H1 (cell line): ENCODE data around the gene C16orf87. TPM values are rescaled to one million over a fixed set of nuclear protein-coding genes. Genes with fewer than 3 reads are reported as not detected.

Experiments
- CTCF ChIA-PET: fragments of 300-600 bp; sonication (Branson Sonifier 250); formaldehyde crosslinking; loops from one replicate; lab custom pipeline; 2021; ENCODE audit not compliant: partially characterized antibody; lab: Charles Lee
- POLR2A ChIA-PET: fragments of 300-600 bp; sonication (Branson Sonifier 250); formaldehyde crosslinking; loops from one replicate; lab custom pipeline; 2021; ENCODE audit warnings: inconsistent platforms; ENCODE audit not compliant: partially characterized antibody; lab: Charles Lee
- DNase-seq, 2 experiments: peaks; one replicate each; pipeline versions ENCODE4 v3.0.0 to v3.0.0-alpha.2; 2010 to 2022; ENCODE audit warnings: low spot score in 2 of 2, low read depth in 1 of 2, mixed read lengths in 1 of 2
- FAIRE-seq: peaks from 2 replicates; lab custom pipeline; 2011; peaks lifted over from hg19 to GRCh38; lab: Jason Lieb, UNC
- H2AFZ ChIP-seq: 2 replicates; pipeline ENCODE4 v1.8.1; 2012; ENCODE audit warnings: low read length, inconsistent platforms
- H2AK5ac ChIP-seq: 2 replicates; pipeline ENCODE4 v1.6.1; 2013; ENCODE audit warnings: low read depth, low read length
- H2BK120ac ChIP-seq: replicated peaks from 2 replicates; pipeline ENCODE3; 2013; ENCODE audit warnings: low read depth, low read length, inconsistent platforms
- H2BK12ac ChIP-seq: 2 replicates; pipeline ENCODE4 v1.6.1; 2013; ENCODE audit warnings: low read depth, low read length
- H2BK15ac ChIP-seq: 2 replicates; pipeline ENCODE4 v1.6.1; 2013; ENCODE audit warnings: low read length
- H2BK20ac ChIP-seq: 2 replicates; pipeline ENCODE4 v1.6.1; 2013; ENCODE audit warnings: low read length
- H2BK5ac ChIP-seq: 2 replicates; pipeline ENCODE4 v1.6.1; 2013; ENCODE audit warnings: low read depth, low read length
- H3K14ac ChIP-seq: 2 replicates; pipeline ENCODE4 v1.6.1; 2013; ENCODE audit warnings: inconsistent platforms; ENCODE audit not compliant: insufficient read length
- H3K18ac ChIP-seq: 2 replicates; pipeline ENCODE4 v1.6.1; 2013; ENCODE audit warnings: low read length; ENCODE audit errors: extremely low read depth
- H3K23ac ChIP-seq: 2 replicates; pipeline ENCODE4 v1.6.1; 2013; ENCODE audit warnings: inconsistent platforms; ENCODE audit not compliant: insufficient read length
- H3K23me2 ChIP-seq: 2 replicates; pipeline ENCODE4 v1.6.1; 2013; ENCODE audit warnings: low read depth, low read length
- H3K27ac ChIP-seq: 2 replicates; pipeline ENCODE4 v1.6.1; 2011; ENCODE audit warnings: low read depth, low read length, inconsistent platforms
- H3K27me3 ChIP-seq, 4 experiments: replicated peaks in 1 of 4; 1 replicate in 1 of 4; 2 replicates in 3 of 4; pipeline versions ENCODE4 v1.6.1 to v1.8.1; 2011 to 2013; ENCODE audit warnings: low read length in 3 of 4, mild to moderate bottlenecking in 3 of 4, inconsistent platforms in 2 of 4, mixed read lengths in 2 of 4, moderate library complexity in 1 of 4; ENCODE audit not compliant: control insufficient read depth in 3 of 4, insufficient read depth in 3 of 4; ENCODE audit errors: extremely low read depth in 1 of 4
- H3K36me3 ChIP-seq, 4 experiments: 2 replicates each; pipeline versions ENCODE4 v1.6.1 to v1.8.1; 2011 to 2013; ENCODE audit warnings: mild to moderate bottlenecking in 4 of 4, low read length in 3 of 4, moderate library complexity in 2 of 4, control low read depth in 1 of 4, inconsistent platforms in 1 of 4; ENCODE audit not compliant: insufficient read depth in 4 of 4, control insufficient read depth in 2 of 4
- H3K4ac ChIP-seq: replicated peaks from 2 replicates; pipeline ENCODE3; 2013; ENCODE audit warnings: low read length, low read depth, mixed read lengths, inconsistent platforms; ENCODE audit not compliant: insufficient read length
- H3K4me1 ChIP-seq, 4 experiments: replicated peaks in 1 of 4; 1 replicate in 1 of 4; 2 replicates in 3 of 4; pipeline versions ENCODE4 v1.6.1 to v1.8.1; 2011 to 2013; ENCODE audit warnings: low read length in 3 of 4, inconsistent platforms in 2 of 4, mixed read lengths in 1 of 4; ENCODE audit not compliant: insufficient read depth in 4 of 4, control insufficient read depth in 3 of 4
- H3K4me2 ChIP-seq, 2 experiments: 2 replicates each; pipeline versions ENCODE4 v1.6.1 to v1.8.1; 2011 to 2013; ENCODE audit warnings: low read depth in 2 of 2, low read length in 2 of 2, control low read depth in 1 of 2, inconsistent platforms in 1 of 2, mild to moderate bottlenecking in 1 of 2; ENCODE audit not compliant: insufficient read depth in 1 of 2
- H3K4me3 ChIP-seq, 4 experiments: fragments of 200-600, 300-600 bp in 1 of 4; sonication (generic), shearing (Covaris generic), sonication (Bioruptor Twin) in 1 of 4; 2 replicates each; pipeline versions ENCODE4 v1.5.1 to v1.8.1; 2011 to 2016; ENCODE audit warnings: low read length in 4 of 4, low read depth in 3 of 4, control low read depth in 2 of 4, inconsistent platforms in 2 of 4, mild to moderate bottlenecking in 2 of 4, mixed read lengths in 1 of 4, moderate library complexity in 1 of 4; ENCODE audit not compliant: insufficient read depth in 2 of 4; ENCODE audit errors: extremely low read depth in 1 of 4
- H3K56ac ChIP-seq: replicated peaks from 2 replicates; pipeline ENCODE3; 2013; ENCODE audit warnings: low read depth, mild to moderate bottlenecking, mixed read lengths, low read length, inconsistent platforms; ENCODE audit not compliant: insufficient read length
- H3K79me1 ChIP-seq: 2 replicates; pipeline ENCODE4 v1.6.1; 2013; ENCODE audit warnings: low read depth, low read length, control low read depth
- H3K79me2 ChIP-seq, 2 experiments: 2 replicates each; pipeline versions ENCODE4 v1.6.1 to v1.8.1; 2012 to 2013; ENCODE audit warnings: low read length in 2 of 2, mild to moderate bottlenecking in 2 of 2, inconsistent platforms in 1 of 2; ENCODE audit not compliant: insufficient read depth in 2 of 2, control insufficient read depth in 1 of 2
- H3K9ac ChIP-seq, 4 experiments: replicated peaks in 1 of 4; 1 replicate in 1 of 4; 2 replicates in 3 of 4; pipeline versions ENCODE4 v1.6.1 to v1.8.1; 2011 to 2013; ENCODE audit warnings: low read depth in 3 of 4, low read length in 3 of 4, control low read depth in 2 of 4, mild to moderate bottlenecking in 2 of 4, moderate library complexity in 2 of 4, inconsistent platforms in 1 of 4; ENCODE audit errors: extremely low read depth in 1 of 4
- H3K9me3 ChIP-seq, 2 experiments: 2 replicates each; pipeline versions ENCODE4 v1.6.1 to v1.8.1; 2012 to 2013; ENCODE audit warnings: mild to moderate bottlenecking in 2 of 2, moderate library complexity in 2 of 2, control low read depth in 1 of 2, inconsistent platforms in 1 of 2, low read depth in 1 of 2, low read length in 1 of 2, mixed read lengths in 1 of 2; ENCODE audit not compliant: insufficient read depth in 2 of 2
- H4K20me1 ChIP-seq, 2 experiments: replicated peaks in 1 of 2; 2 replicates each; pipeline versions ENCODE3 to v1.8.1; 2011 to 2013; ENCODE audit warnings: inconsistent platforms in 2 of 2, low read length in 2 of 2, mild to moderate bottlenecking in 1 of 2; ENCODE audit not compliant: insufficient read depth in 2 of 2, control insufficient read depth in 1 of 2
- H4K5ac ChIP-seq: 2 replicates; pipeline ENCODE4 v1.6.1; 2013; ENCODE audit warnings: low read length, low read depth, mixed read lengths, inconsistent platforms; ENCODE audit not compliant: insufficient read length
- H4K8ac ChIP-seq: 2 replicates; pipeline ENCODE4 v1.8.0; 2013; ENCODE audit warnings: mild to moderate bottlenecking, moderate library complexity, low read length, inconsistent platforms; ENCODE audit not compliant: insufficient read depth; ENCODE audit errors: extremely low read depth
- H4K91ac ChIP-seq: replicated peaks from 2 replicates; pipeline ENCODE3; 2013; ENCODE audit warnings: low read length, mixed read lengths, inconsistent platforms; ENCODE audit not compliant: insufficient read length
- HDAC6 ChIP-seq: IDR thresholded peaks from one replicate; pipeline ENCODE4 v1.7.1; 2012; ENCODE audit warnings: low read depth, mild to moderate bottlenecking, inconsistent platforms, low read length, moderate library complexity
- JUND ChIP-seq: IDR thresholded peaks from 2 replicates; pipeline ENCODE4 v1.6.1; 2011; ENCODE audit warnings: mild to moderate bottlenecking, improper control_type of control experiment, low read length
- WGBS, 2 experiments: shearing (Covaris generic) in 1 of 2; methylation state at CpG; one replicate each; pipeline versions ENCODE4 v1.1.6 to v1.1.7; 2013 to 2015; ENCODE audit warnings: low lambda C conversion rate in 2 of 2, mixed read lengths in 2 of 2, inconsistent platforms in 1 of 2, low coverage in 1 of 2, missing lambda C conversion rate in 1 of 2; ENCODE audit not compliant: insufficient replicate concordance in 2 of 2, insufficient coverage in 1 of 2, insufficient read length in 1 of 2; ENCODE audit errors: extremely low coverage in 1 of 2, missing lambda C conversion rate in 1 of 2; 5-methylcytosine and 5-hydroxymethylcytosine counted together
- polyA plus RNA-seq, 7 experiments: library from polyadenylated mRNA; depleted of rRNA in 3 of 7; stranded (reverse) in 5 of 7; unstranded in 2 of 7; fragments of >200 nt in 5 of 7; fragments of 200-250 nt in 2 of 7; gene quantifications; 1 replicate in 5 of 7; 2 replicates in 1 of 7; 4 replicates in 1 of 7; pipeline versions ENCODE4 v1.2.1 to v1.2.3, GENCODE V29; 2011 to 2013; ENCODE audit warnings: missing spikeins in 2 of 7, mixed read lengths in 2 of 7
- total RNA-seq: library from RNA; stranded (reverse); fragmentation: NEBNext Ultra II Directional; extraction: Animal tissue kit (Norgen Biotek cat#: 25700); gene quantifications from 2 replicates; pipeline ENCODE4 v1.2.1, GENCODE V29; 2021

The C16orf87 gene
- total and polyA plus RNA-seq, 2 of the 8 experiments (the other 6 are each of a cell fraction or from before 2014, with no cell fraction given): 4.8 to 21.8 TPM

GRCh38 chr16:46817961-46818360, 13.0 kb downstream of the C16orf87 start:
- Histone ChIP-seq H3K56ac (no peak overlapping the region), H4K20me1 (peaks cover 0 to 4% of the 10 kb centered on the region in 2 experiments), H4K8ac (no peak overlapping the region), H3K4me2 (no peak overlapping the region), H3K79me1 (no peaks in the 10 kb centered on the region), H3K36me3 (no peaks in the 10 kb centered on the region; a peak in 1 of 8 replicates), H3K9me3 (no peaks in the 10 kb centered on the region; a peak in 1 of 4 replicates), H4K91ac (no peak overlapping the region), H2BK20ac (no peak overlapping the region), H3K27ac (no peak overlapping the region), H2BK12ac (no peak overlapping the region), H3K18ac (no peak overlapping the region), H3K4me3 (no peak overlapping the region), H3K9ac (no peak overlapping the region), H3K4ac (no peak overlapping the region), H2AK5ac (no peak overlapping the region), H3K4me1 (no peaks in the 10 kb centered on the region), H2BK15ac (no peak overlapping the region), H3K14ac (no peak overlapping the region), H2BK120ac (no peak overlapping the region), H3K23me2 (no peaks in the 10 kb centered on the region), H2BK5ac (no peak overlapping the region), H3K23ac (no peak overlapping the region), H3K79me2 (peaks cover 0 to 79% of the 10 kb centered on the region in 2 experiments; a peak in 2 of 4 replicates), H3K27me3 (no peaks in the 10 kb centered on the region), H4K5ac (no peak overlapping the region), H2AFZ (no peak overlapping the region)
- no peak for DNase-seq
- CTCF ChIA-PET: no interaction called here
- no peak for FAIRE-seq
- TF ChIP-seq JUND (peak; percentile 66), HDAC6 (no peak)
- POLR2A ChIA-PET: no interaction called here
- WGBS, 2 experiments: 80% methylated on average over 2 of the region's 2 CpGs; no CpG with 5 or more reads in 1 of the 2 experiments
